Measurements from ENCODE around the gene TMEM250. TPM values are rescaled to one million over a fixed set of nuclear protein-coding genes. Genes with fewer than 3 reads are reported as not detected.

TMEM250 gene
- total RNA-seq, 2 donors from 2014 or later = 40.9 to 67.2 TPM

DNA sequence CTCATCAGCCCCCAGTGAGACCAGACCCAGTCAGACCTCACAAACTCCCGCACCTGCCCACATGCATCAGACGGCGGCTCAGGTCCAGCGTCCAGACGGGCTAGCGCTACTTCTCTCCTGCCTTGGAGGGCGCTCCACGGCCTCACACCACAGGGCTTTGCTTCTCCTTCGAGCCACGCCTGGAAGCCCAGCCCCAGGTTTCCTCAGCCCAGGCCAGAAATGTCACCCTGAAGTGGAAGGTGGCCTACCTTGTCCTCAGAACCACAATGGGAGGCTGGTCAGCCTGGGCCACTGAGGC, 26.4 kb downstream of the TMEM250 start:
- Histone ChIP-seq H3K36me3 (no peaks in the 10 kb centered on the region), H3K4me3 (no peak overlapping the region), H3K9ac (ENCODE audit: low read depth in 2 of 2, low read length in 2 of 2) (no peak overlapping the region), H3K9me3 (no peaks in the 10 kb centered on the region), H3K27ac (no peak overlapping the region), H3K4me1 (peaks cover 11% of the 10 kb centered on the region), H3K27me3 (no peaks in the 10 kb centered on the region)
- DNase-seq = no peak
- TF ChIP-seq, protein P1, sequence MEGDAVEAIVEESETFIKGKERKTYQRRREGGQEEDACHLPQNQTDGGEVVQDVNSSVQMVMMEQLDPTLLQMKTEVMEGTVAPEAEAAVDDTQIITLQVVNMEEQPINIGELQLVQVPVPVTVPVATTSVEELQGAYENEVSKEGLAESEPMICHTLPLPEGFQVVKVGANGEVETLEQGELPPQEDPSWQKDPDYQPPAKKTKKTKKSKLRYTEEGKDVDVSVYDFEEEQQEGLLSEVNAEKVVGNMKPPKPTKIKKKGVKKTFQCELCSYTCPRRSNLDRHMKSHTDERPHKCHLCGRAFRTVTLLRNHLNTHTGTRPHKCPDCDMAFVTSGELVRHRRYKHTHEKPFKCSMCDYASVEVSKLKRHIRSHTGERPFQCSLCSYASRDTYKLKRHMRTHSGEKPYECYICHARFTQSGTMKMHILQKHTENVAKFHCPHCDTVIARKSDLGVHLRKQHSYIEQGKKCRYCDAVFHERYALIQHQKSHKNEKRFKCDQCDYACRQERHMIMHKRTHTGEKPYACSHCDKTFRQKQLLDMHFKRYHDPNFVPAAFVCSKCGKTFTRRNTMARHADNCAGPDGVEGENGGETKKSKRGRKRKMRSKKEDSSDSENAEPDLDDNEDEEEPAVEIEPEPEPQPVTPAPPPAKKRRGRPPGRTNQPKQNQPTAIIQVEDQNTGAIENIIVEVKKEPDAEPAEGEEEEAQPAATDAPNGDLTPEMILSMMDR (IDR thresholded peaks at IDR 0.05) = no peak
- intact Hi-C loops (cut with DNase I) = no loop called here

DNA sequence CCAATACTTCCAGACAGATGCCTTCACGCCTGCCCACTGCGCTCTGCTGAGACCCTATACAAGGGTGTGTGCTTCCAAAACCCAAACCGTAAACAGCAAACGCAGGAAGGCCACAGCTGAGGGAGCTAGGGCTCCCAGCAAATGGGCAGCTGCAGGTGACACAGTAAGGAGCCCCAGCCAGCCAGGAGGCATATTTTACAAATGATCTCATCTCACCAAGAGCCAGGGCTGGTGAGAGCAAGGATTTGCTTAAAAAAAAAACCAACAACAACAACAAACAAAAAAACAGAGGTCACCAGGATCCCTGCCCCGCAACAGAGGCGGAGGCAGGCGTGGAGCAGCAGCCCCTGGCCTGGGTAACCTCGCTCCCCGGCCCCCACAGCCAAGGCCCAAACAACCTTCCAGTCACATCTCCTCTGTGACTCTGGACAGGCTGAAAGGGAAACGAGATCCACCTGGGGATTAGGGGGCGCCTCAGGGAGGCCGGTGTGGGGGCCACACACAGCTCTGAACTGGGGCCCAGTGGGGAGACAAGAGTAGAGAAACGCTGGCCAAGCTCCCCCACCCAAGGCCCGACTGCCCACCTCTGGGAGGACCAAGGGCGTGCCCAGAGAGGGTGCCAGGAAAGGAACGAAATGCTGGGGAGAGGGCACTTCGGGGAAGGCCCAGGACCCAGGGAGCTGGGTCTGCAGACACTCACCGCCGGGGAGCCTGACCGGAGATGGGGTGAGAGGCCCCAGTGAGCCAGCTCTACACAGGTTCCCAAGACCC, 26.9 kb downstream of the TMEM250 start:
- no peak overlapping the region for H3K4me3 ChIP-seq
- DNase-seq = no peak
- intact Hi-C loops (cut with DNase I) = no loop called here
- H3K27ac ChIP-seq = no peak overlapping the region
- no peaks in the 10 kb centered on the region for H3K36me3 ChIP-seq
- TF ChIP-seq, protein P1 (IDR thresholded peaks at IDR 0.05) = no peak
- H3K9me3 ChIP-seq = no peaks in the 10 kb centered on the region
- H3K9ac ChIP-seq (ENCODE audit: low read depth in 2 of 2, low read length in 2 of 2) = peak overlapping the region; percentile 34 to 56
- H3K4me1 ChIP-seq = peaks cover 11% of the 10 kb centered on the region
- H3K27me3 ChIP-seq = no peaks in the 10 kb centered on the region

DNA sequence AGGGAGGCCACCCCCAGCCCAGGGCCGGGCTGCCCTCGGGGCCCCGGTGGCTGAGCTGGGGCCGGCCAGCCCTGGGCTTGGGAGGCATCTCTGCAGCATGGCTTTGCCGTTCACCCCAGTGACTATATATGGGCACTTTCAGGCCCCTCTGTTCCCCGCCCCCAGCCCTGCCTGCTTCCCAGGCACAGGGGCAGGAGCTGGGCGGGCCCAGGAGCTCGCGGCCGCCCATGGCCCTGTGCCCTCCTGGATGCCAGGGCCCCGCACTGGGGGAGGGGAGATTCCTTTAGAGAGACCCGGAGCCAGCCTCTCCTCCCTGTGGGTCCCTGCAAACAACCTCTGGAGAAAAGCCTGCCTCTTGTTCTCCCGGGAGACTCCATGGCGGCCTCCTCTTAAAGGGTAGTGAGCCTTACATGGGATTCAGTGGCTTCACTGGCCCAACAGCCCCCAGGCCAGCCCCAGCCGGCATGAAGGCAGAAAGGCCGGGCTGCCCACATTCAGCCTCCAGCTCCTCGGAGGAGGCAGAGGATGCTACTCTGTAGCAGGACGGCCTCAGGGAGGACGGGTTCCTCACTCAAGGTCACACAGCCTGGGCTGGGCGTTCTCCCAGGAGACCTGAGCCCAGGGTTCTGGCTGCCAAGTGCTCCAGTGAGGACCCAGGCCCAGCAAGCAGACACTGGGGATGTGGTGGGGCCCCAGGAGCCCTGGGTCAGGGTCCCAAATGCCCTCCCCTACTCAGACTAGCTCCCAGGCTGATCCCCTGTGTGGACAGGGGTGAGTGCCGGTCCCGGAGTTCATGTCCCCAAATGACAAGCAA, 27.7 kb downstream of the TMEM250 start:
- Histone ChIP-seq H3K36me3 (no peaks in the 10 kb centered on the region), H3K27ac (peak overlapping the region; percentile 17), H3K9me3 (no peaks in the 10 kb centered on the region), H3K4me3 (no peak overlapping the region), H3K27me3 (no peaks in the 10 kb centered on the region), H3K4me1 (peaks cover 9% of the 10 kb centered on the region), H3K9ac (ENCODE audit: low read depth in 2 of 2, low read length in 2 of 2) (peak overlapping the region; percentile 34 to 56)
- intact Hi-C loops (cut with DNase I) = no loop called here
- no peak for DNase-seq
- TF ChIP-seq, protein P1 (IDR thresholded peaks at IDR 0.05) = no peak

DNA sequence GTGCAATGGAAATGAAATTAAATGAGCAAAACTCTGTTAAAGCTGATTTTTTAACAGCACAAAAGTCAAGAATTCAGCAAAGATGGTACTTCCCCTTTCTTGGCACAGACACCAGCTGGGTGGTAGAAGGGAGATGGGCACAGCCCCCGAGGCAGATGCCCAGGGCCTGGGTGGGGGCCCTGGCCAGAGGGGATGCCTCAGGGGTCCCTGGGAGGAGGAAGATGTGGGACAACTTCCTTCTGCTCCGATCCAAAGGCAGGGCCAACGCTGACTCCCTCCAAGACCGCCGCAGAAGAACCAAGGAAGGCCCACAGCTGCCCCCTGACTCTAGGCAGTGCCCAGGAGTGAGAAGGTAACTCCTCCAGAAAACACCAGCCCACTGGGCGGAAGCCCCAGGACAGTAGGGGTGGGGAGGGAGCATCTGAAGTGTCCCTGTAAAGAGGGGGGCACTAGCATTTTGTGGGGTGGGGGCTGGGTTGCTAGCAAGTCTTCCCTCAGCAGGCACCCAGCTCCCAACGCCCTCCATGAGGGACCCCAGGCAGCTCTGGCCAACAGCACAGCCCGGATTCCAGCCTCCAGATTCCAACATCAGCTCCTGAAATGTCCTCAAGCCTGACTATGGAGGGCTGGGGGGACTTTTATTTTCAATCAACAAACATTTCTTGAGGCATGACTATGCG, 28.5 kb downstream of the TMEM250 start:
- Histone ChIP-seq H3K4me3 (no peak overlapping the region), H3K27ac (no peak overlapping the region), H3K9me3 (no peaks in the 10 kb centered on the region), H3K9ac (ENCODE audit: low read depth in 2 of 2, low read length in 2 of 2) (peak overlapping the region in 1 of 2 donors; percentile 23), H3K36me3 (no peaks in the 10 kb centered on the region), H3K27me3 (no peaks in the 10 kb centered on the region), H3K4me1 (peaks cover 8% of the 10 kb centered on the region)
- intact Hi-C loops (cut with DNase I) = no loop called here
- TF ChIP-seq, protein P1 (IDR thresholded peaks at IDR 0.05) = no peak
- DNase-seq = no peak

DNA sequence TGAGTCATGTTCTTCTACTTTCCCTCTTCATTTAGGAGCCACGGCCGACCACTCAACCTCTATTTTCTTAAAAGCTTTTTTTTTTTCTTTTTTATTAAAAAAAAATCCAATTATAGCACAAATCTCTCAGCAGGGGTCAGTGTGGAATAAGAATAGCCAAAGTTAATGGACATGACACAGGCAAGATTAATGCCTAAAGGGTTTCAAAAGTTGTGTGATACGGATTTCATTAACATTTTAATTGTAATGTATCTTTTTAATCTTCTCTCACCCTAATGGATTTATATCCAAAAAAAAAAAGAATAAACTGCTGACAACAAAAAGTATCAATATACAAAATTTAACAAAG, 29.0 kb downstream of the TMEM250 start:
- H3K9me3 ChIP-seq = no peaks in the 10 kb centered on the region
- TF ChIP-seq, protein P1 (IDR thresholded peaks at IDR 0.05) = no peak
- no peaks in the 10 kb centered on the region for H3K27me3 ChIP-seq
- H3K4me3 ChIP-seq = no peak overlapping the region
- intact Hi-C loops (cut with DNase I) = no loop called here
- H3K27ac ChIP-seq = no peak overlapping the region
- H3K9ac ChIP-seq (ENCODE audit: low read depth in 2 of 2, low read length in 2 of 2) = no peak overlapping the region
- DNase-seq = no peak
- H3K36me3 ChIP-seq = no peaks in the 10 kb centered on the region
- peaks cover 8% of the 10 kb centered on the region for H3K4me1 ChIP-seq
